Adipocyte (in vitro differentiated cells): ENCODE measurements around the gene IRS1.

Source experiments
- DNase-seq: peaks from one replicate; pipeline ENCODE4 v3.0.0-alpha.2; 2015; ENCODE audit warnings: low read depth
- H3K27me3 ChIP-seq: replicated peaks from 2 replicates; pipeline ENCODE4 v1.7.0; 2013; ENCODE audit warnings: mild to moderate bottlenecking, low read length, moderate library complexity; ENCODE audit not compliant: control insufficient read depth, insufficient read depth
- H3K36me3 ChIP-seq: 2 replicates; pipeline ENCODE4 v1.7.0; 2013; ENCODE audit warnings: low read length, mild to moderate bottlenecking, moderate library complexity; ENCODE audit not compliant: control insufficient read depth, insufficient read depth, severe bottlenecking
- H3K4me1 ChIP-seq: 2 replicates; pipeline ENCODE4 v1.7.0; 2013; ENCODE audit warnings: mild to moderate bottlenecking, low read length, moderate library complexity; ENCODE audit not compliant: control insufficient read depth, insufficient read depth
- H3K4me3 ChIP-seq: 2 replicates; pipeline ENCODE4 v1.7.0; 2013; ENCODE audit warnings: mild to moderate bottlenecking, low read length, moderate library complexity
- H3K9ac ChIP-seq: 2 replicates; pipeline ENCODE4 v1.7.0; 2013; ENCODE audit warnings: mild to moderate bottlenecking, low read length, moderate library complexity
- H3K9me3 ChIP-seq: 2 replicates; pipeline ENCODE4 v1.7.0; 2013; ENCODE audit warnings: mild to moderate bottlenecking, low read length, moderate library complexity; ENCODE audit not compliant: control insufficient read depth

IRS1 gene

GRCh38 chr2:226796012-226796839, 3.4 kb downstream of the IRS1 start:
- DNase-seq, result no peak
- Histone ChIP-seq H3K4me1 (peaks cover 46% of the 10 kb centered on the region), H3K4me3 (peak overlapping the region; percentile 87), H3K9ac (peak overlapping the region; percentile 93), H3K27me3 (no peaks in the 10 kb centered on the region), H3K36me3 (peaks cover 10% of the 10 kb centered on the region), H3K9me3 (no peaks in the 10 kb centered on the region)

GRCh38 chr2:226795281-226796011, 4.2 kb downstream of the IRS1 start:
- Histone ChIP-seq H3K9ac (peak overlapping the region; percentile 93), H3K4me1 (peaks cover 53% of the 10 kb centered on the region), H3K27me3 (no peaks in the 10 kb centered on the region), H3K36me3 (peaks cover 10% of the 10 kb centered on the region), H3K4me3 (peak overlapping the region; percentile 87), H3K9me3 (no peaks in the 10 kb centered on the region)
- DNase-seq, result peak; percentile 17

DNA sequence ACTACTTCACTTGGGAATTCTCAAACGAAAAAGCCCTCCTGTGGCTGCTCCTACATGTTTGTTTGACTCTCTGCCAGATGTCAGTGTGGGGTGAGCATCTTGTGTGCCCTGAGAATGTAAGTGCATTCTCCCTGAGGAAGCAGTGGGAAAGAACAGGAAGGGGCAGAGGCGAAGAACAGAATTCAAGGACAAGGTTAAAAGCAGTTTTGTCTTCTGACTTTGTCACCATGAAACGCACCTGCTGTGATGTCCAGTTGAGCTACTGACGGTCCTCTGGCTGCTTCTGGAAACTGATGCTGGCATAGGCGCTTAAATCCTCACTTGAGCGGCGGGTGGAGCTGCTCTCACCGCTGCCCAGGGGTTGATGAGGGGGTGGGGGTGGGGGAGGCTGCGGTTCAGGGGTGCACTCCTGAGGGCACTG, 4.9 kb downstream of the IRS1 start:
- Histone ChIP-seq H3K27me3 (no peaks in the 10 kb centered on the region), H3K9ac (peak overlapping the region; percentile 93), H3K4me3 (peak overlapping the region; percentile 87), H3K4me1 (peaks cover 56% of the 10 kb centered on the region), H3K9me3 (no peaks in the 10 kb centered on the region), H3K36me3 (peaks cover 10% of the 10 kb centered on the region)
- DNase-seq, result peak; percentile 63

GRCh38 chr2:226794196-226794661, 5.4 kb downstream of the IRS1 start:
- peak; percentile 58 for DNase-seq
- Histone ChIP-seq H3K9me3 (no peaks in the 10 kb centered on the region), H3K4me1 (peaks cover 62% of the 10 kb centered on the region), H3K4me3 (peak overlapping the region; percentile 87), H3K27me3 (no peaks in the 10 kb centered on the region), H3K9ac (peak overlapping the region; percentile 93), H3K36me3 (peaks cover 10% of the 10 kb centered on the region)

- Histone ChIP-seq H3K9me3 (no peaks in the 10 kb centered on the region), H3K36me3 (peaks cover 10% of the 10 kb centered on the region), H3K27me3 (no peaks in the 10 kb centered on the region), H3K9ac (peak overlapping the region; percentile 93), H3K4me1 (peaks cover 67% of the 10 kb centered on the region), H3K4me3 (peak overlapping the region; percentile 87)
- peak; percentile 27 for DNase-seq
Measured at GRCh38 chr2:226793646-226794045, 6.0 kb downstream of the IRS1 start.

GRCh38 chr2:226792155-226792881, 7.3 kb downstream of the IRS1 start:
- Histone ChIP-seq H3K9ac (peak overlapping the region; percentile 93), H3K27me3 (no peaks in the 10 kb centered on the region), H3K36me3 (peaks cover 10% of the 10 kb centered on the region), H3K9me3 (no peaks in the 10 kb centered on the region), H3K4me1 (peaks cover 72% of the 10 kb centered on the region), H3K4me3 (peak overlapping the region; percentile 87)
- DNase-seq, result peak; percentile 35

- Histone ChIP-seq H3K9ac (peak overlapping the region; percentile 93), H3K4me1 (peaks cover 66% of the 10 kb centered on the region), H3K4me3 (peak overlapping the region; percentile 87), H3K27me3 (no peaks in the 10 kb centered on the region), H3K9me3 (no peaks in the 10 kb centered on the region), H3K36me3 (peaks cover 10% of the 10 kb centered on the region)
- peak; percentile 95 for DNase-seq
Measured at GRCh38 chr2:226791487-226792081, 8.0 kb downstream of the IRS1 start.

DNA sequence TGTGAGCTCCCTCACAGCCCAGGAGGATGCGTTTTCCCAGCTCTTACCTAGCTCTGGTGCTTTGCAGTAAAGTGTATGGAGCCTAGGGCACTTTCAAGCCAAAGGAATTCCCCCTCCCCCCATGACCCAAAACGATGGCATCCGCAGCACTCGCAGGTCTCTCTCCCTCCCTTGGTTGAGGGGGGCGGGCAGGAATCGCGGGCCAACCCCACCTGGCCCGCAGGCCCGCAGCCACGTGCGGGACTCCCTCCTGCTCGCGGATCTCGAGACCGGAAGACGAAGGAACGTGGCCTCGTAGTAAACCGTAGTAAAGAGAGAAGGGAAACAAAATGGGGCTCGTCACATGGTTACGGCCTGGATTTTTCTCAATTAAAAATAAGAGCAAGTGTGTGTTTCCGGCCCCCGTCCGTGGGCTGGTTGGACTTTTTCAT, 8.5 kb downstream of the IRS1 start:
- peaks cover 10% of the 10 kb centered on the region for H3K36me3 ChIP-seq
- H3K9me3 ChIP-seq, result no peaks in the 10 kb centered on the region
- peaks cover 61% of the 10 kb centered on the region for H3K4me1 ChIP-seq
- H3K9ac ChIP-seq, result peak overlapping the region; percentile 93
- DNase-seq, result peak; percentile 69
- no peaks in the 10 kb centered on the region for H3K27me3 ChIP-seq
- peak overlapping the region; percentile 87 for H3K4me3 ChIP-seq

DNA sequence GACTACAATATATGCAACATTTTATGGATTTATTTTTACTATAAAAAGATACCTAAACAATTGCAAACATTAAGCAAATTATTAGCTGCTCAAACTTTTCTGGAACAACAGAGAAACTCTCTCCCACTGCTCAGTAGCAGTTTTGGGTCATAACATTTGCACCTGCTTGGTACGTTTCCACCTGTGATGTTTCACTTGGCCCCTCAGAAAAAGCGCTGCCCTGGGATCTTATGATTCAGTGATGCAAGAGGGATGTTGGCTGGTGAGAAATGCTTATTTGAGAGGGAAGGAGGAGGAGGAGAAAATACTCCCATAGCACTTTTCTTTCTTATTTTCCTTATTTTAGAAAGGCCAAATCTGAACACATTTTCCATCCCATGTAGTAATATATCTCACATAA, 9.2 kb downstream of the IRS1 start:
- peak; percentile 27 for DNase-seq
- no peaks in the 10 kb centered on the region for H3K27me3 ChIP-seq
- peaks cover 54% of the 10 kb centered on the region for H3K4me1 ChIP-seq
- peak overlapping the region; percentile 87 for H3K4me3 ChIP-seq
- no peaks in the 10 kb centered on the region for H3K9me3 ChIP-seq
- peak overlapping the region; percentile 93 for H3K9ac ChIP-seq
- H3K36me3 ChIP-seq, result peaks cover 4% of the 10 kb centered on the region

- H3K4me3 ChIP-seq, result peak overlapping the region; percentile 87
- H3K27me3 ChIP-seq, result no peaks in the 10 kb centered on the region
- peaks cover 4% of the 10 kb centered on the region for H3K36me3 ChIP-seq
- peak; percentile 42 for DNase-seq
- no peaks in the 10 kb centered on the region for H3K9me3 ChIP-seq
- H3K9ac ChIP-seq, result peak overlapping the region; percentile 20
- H3K4me1 ChIP-seq, result peaks cover 50% of the 10 kb centered on the region
Measured at GRCh38 chr2:226790011-226790410, 9.6 kb downstream of the IRS1 start.
